ENCODE measurements around the gene WNT7B. TPM values are rescaled to one million over a fixed set of nuclear protein-coding genes. Genes with fewer than 3 reads are reported as not detected.

Gene WNT7B
- total RNA-seq, 1 donor from 2014 or later, result not detected

DNA sequence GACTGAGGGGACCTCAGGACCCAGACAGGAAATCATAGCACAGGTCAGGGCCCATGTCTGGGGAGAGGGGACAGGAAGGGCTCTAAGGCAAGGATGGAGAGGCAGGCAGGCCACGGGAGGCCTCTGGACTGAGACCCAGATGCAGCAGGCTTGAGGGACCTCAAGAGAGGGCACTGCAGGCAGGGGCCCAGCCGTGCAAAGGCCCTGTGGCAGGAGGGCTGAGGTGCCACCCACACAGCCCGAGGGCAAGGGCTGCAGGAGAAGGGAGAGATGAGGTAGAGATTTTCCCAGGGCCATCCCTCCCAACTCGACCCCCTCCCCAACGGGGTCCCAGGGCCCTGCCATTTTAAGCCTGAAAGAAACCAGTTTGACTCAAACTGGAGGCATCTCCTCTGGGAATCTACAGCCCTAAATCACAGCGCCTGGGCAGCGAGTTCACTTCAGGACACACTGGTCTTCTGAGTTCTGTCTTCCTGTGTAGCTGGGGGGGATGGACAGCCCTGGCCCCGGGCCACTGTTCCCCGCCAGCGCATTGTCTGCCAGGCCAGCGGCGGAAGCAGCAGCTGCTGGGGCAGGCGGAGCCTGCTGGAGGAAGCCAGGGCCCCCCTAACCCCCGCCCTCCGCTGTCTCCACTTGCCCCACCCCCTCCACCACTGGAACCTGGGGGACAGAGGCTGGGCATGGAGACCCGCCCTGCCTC lies 20.3 kb upstream of the WNT7B start:
- DNase-seq (ENCODE audit: low spot score), result peak; percentile 94

GRCh38 chr22:45996241-45997076 lies 19.5 kb upstream of the WNT7B start:
- no peak for DNase-seq (ENCODE audit: low spot score)

GRCh38 chr22:45995405-45996101 lies 18.6 kb upstream of the WNT7B start:
- DNase-seq (ENCODE audit: low spot score), result no peak

GRCh38 chr22:45994491-45995404 lies 17.8 kb upstream of the WNT7B start:
- DNase-seq (ENCODE audit: low spot score), result peak; percentile 95

GRCh38 chr22:45993841-45994240 lies 16.9 kb upstream of the WNT7B start:
- DNase-seq (ENCODE audit: low spot score), result no peak

GRCh38 chr22:45993143-45993692 lies 16.3 kb upstream of the WNT7B start:
- DNase-seq (ENCODE audit: low spot score), result no peak

GRCh38 chr22:45992737-45993136 lies 15.8 kb upstream of the WNT7B start:
- DNase-seq (ENCODE audit: low spot score), result no peak

GRCh38 chr22:45991098-45991497 lies 14.1 kb upstream of the WNT7B start:
- no peak for DNase-seq (ENCODE audit: low spot score)

GRCh38 chr22:45987136-45987861 lies 10.3 kb upstream of the WNT7B start:
- no peak for DNase-seq (ENCODE audit: low spot score)

DNA sequence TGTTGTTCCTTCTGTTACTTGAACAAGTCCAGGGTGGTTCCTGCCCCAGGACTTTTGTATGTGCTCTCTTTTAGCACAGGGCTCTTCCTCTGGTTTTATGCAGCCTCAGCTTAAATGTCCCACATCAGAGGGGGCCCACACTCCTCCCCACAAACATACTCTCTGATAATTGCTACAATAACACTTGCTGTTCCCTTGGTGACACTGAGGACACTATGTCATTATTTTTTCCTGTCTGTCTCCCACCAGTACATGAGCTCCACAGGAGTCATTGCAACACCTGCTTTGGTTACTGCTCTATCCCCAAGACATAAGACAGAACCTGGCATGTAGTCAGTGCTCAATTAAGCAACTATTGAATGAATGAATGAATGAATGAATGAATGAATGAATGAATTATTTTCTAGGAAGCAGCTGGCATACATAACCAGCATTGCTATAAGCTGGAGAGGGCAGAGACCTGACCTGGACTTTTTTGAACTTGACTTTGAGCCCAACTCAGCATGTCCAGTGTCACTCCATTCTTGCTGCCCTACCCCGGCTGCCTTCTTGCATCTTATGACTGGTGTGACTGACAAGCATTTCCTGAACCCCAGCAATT lies 7.5 kb upstream of the WNT7B start:
- DNase-seq (ENCODE audit: low spot score), result no peak

GRCh38 chr22:45983797-45984196 lies 6.8 kb upstream of the WNT7B start:
- no peak for DNase-seq (ENCODE audit: low spot score)

GRCh38 chr22:45980761-45981160 lies 3.8 kb upstream of the WNT7B start:
- no peak for DNase-seq (ENCODE audit: low spot score)

- DNase-seq (ENCODE audit: low spot score), result no peak
Observed at GRCh38 chr22:45980268-45980570, 3.3 kb upstream of the WNT7B start.

DNA sequence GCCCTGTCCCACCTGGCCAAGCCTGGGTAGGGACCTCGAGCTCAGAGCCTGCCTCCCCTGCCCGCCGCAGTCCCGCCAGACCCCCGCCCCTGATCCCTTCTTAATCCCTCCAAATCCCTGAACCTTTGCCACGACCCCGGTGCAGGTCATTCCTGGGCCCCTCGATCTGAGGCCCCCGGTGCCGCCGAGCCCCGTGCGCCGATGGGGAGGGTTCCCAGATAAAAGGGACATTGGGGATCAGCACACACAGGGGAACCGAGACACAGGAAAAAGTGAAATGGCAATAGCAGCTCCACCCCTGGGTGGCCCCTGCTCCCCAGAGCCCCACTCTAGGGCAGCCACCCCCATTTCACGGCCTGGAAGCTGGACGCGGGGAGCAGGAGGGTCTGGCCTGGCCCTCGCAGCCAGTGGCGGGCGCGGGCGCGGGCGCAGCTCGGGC lies 1.3 kb upstream of the WNT7B start:
- no peak for DNase-seq (ENCODE audit: low spot score)

DNA sequence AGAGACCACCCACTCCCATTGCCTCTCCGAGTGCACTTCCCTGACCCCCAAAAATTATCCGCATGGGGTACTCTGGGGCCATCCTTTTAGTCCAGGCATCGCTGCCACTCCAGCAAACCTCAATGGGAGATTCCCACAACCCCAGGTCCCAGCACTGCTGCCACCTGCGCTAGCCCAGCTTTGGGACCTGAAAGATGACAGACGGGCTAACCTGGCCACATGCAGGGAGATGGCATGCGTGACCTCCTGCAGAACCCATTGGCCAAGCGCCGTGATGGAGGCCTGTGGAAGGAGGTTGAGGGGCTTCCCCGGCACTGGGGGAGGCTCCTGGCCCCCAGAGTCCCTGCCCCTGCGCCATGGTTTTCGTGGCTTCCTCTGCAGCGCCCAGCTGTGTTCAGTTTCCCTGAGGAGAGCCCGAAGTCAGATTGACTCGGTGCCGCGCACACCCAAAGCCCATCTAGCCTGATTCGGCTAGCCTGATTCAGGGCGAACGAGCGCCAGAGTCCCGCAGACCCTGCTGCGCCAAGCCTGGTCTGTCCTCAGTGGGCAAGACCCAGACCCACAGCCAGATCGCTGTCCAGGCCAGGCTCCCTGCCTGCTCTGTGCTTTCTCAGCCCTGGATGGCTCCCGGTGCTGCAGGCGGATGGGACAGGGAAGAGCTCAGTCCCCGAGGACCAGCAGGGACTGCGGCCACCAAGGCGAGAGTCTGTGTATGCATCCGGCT lies 751 bp upstream of the WNT7B start:
- no peak for DNase-seq (ENCODE audit: low spot score)

GRCh38 chr22:45976254-45977002 lies 534 bp downstream of the WNT7B start:
- no peak for DNase-seq (ENCODE audit: low spot score)

DNA sequence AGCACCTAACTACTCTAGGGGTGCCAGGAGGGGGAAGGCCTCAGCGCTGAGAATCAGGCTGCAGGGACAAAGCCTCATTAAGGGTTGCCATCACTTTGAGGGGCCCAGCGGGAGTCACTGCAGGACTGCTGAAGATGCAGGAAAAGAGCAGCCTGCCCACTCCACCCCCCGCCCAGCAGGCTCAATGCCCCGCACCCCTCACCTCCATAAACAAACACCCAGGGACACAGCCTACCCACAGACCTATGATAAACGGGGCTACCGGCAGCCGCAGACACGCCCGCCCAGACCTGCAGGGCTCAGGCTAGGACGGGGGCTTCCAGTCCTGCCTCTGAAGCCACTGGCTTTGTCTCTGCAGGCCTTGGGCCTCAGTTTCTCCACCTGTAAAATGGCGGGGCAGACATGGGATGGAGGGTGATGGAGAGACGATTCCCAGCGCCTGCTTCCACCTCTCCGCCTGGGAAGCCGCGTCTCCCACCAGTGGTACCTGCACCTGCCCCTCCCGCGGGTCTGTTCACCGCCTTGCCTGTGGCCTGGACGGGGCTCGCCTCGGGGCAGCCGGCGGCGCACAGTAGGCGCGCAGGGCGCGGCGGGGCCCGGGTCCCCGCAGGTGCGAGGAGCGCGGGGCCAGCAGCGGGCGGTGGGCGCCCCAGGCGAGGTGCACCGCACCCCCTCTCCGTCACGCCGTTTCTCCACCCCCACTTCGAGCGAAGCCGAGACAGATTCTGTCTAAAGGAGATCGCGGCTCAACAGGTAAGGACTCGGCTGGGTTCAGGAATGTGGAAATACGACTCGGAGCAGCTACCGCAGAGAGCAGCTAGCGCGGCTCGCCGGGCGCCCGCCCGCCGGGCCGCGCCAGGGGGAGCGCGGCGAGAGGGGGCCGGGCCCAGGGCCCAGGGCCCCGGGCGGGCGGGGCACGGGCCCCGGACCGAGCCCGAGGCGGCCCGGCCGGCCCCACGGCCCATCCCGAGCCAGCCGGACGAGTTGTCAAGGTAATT lies 1.5 kb downstream of the WNT7B start:
- DNase-seq (ENCODE audit: low spot score), result no peak

Data from mesenteric fat pad (tissue), 1 donor.